Pancreas (tissue), 10 donors: ENCODE measurements around the gene RTN4R. TPM values are rescaled to one million over a fixed set of nuclear protein-coding genes. Genes with fewer than 3 reads are reported as not detected.
A peak's percentile ranks its signal among the peaks of the same experiment; 100 is the strongest.
"Not testable (repeated sequence)": the region's sequence is repeated elsewhere in the genome, so short reads cannot be mapped to it uniquely, and the experiment has no call there.

Experiments used
- ATAC-seq, 4 donors: fragments of 200-7000 bp; cut with Tn5 transposase; one replicate each; pipeline versions ENCODE4 v1.8.0 to v1.9.1; 2020; ENCODE audit warnings: mild to moderate bottlenecking in 4 of 4, moderate library complexity in 4 of 4
- DNase-seq, 6 donors: peaks; one replicate each; pipeline ENCODE4 v3.0.0-alpha.2; 2020
- FAIRE-seq: peaks from 2 replicates; lab custom pipeline; 2012; peaks lifted over from hg19 to GRCh38; lab: Jason Lieb, UNC
- H3K27ac ChIP-seq, 4 donors: fragments of 200-600 bp; sonication (generic); 1 replicate in 3 of 4; 2 replicates in 1 of 4; pipeline versions ENCODE4 v1.5.0 to v1.8.0; 2020
- H3K27me3 ChIP-seq, 4 donors: fragments of 200-600 bp; one replicate each; pipeline ENCODE4 v1.8.0; 2021
- H3K36me3 ChIP-seq, 3 donors: fragments of 200-600 bp; sonication (generic) in 1 of 3; one replicate each; pipeline versions ENCODE4 v1.5.0 to v1.8.0; 2020 to 2021
- H3K4me1 ChIP-seq, 3 donors: fragments of 200-600 bp; one replicate each; pipeline ENCODE4 v1.8.0; 2021
- H3K4me3 ChIP-seq, 4 donors: fragments of 200-600 bp; sonication (generic) in 2 of 4; one replicate each; pipeline versions ENCODE4 v1.5.0 to v1.8.0; 2020 to 2021
- H3K9me3 ChIP-seq, 4 donors: fragments of 200-600 bp; one replicate each; pipeline ENCODE4 v1.8.0; 2021
- CTCF ChIP-seq, 4 donors: fragments of 200-600 bp; sonication (generic) in 3 of 4; IDR thresholded peaks; one replicate each; pipeline versions ENCODE4 v1.5.0 to v1.8.0; 2021; ENCODE audit warnings: antibody characterized with exemption in 4 of 4
- WGBS, 2 donors: extraction: QIAGEN DNeasy Blood & Tissue Kit; methylation state at CpG; one replicate each; pipeline ENCODE4 v1.1.7; 2013; 5-methylcytosine and 5-hydroxymethylcytosine counted together
- intact Hi-C, 3 donors: fragments of 100-400 bp; cut with DNase I; formaldehyde crosslinking; loops; one replicate each; pipeline versions ENCODE4 v1.11.1 to v1.14.2; 2022
- polyA plus RNA-seq, 2 donors: library from polyadenylated mRNA; stranded (reverse); fragments of 200-250 nt; gene quantifications; one replicate each; pipeline ENCODE4 v1.2.3, GENCODE V29; 2013
- total RNA-seq, 6 donors: library from RNA; stranded (reverse); fragmentation: NEBNext Ultra II Directional in 4 of 6; extraction: Animal tissue kit (Norgen Biotek cat#: 25700) in 4 of 6; gene quantifications; one replicate each; pipeline versions ENCODE4 v1.2.1 to v1.2.4, GENCODE V29; 2021 to 2023
- donor health status: healthy with polysubstance abuse.
- donor health status: DM: no; HTN: no; CAD: no; lungs with moderate emphysema.
- donor health status: DM: no; HTN: no; CAD: no.
- donor health status: control.
- donor health status: control.
- donor health status: Bipolar disorder and iron deficiency.
- donor health status: DM: yes; HTN: yes; CAD: no.
- donor health status: DM: no; HTN: no; CAD: no.
- donor health status: DM: no; HTN: no; CAD: no.
- donor health status: DM: yes; HTN: yes; CAD: no.

RTN4R gene
- total and polyA plus RNA-seq, 8 donors = 0.88 to 7.4 (median 1.7) TPM

- DNase-seq (peak in 4 of 6 donors; percentile 47 to 75 (median 60)), ATAC-seq (peak; percentile 55 to 79 (median 75))
- 66 to 83% methylated on average over 17 to 23 of the region's 23 CpGs for WGBS, 2 donors
- FAIRE-seq, H3K4me1 ChIP-seq, H3K27ac ChIP-seq, H3K4me3 ChIP-seq, H3K9me3 ChIP-seq, H3K36me3 ChIP-seq, intact Hi-C loops, H3K27me3 ChIP-seq: not testable (repeated sequence)
- TF ChIP-seq CTCF (IDR thresholded peaks at IDR 0.05) = peak in 1 of 4 donors; percentile 6
Measured at GRCh38 chr22:20270190-20271113, 2.3 kb upstream of the RTN4R start.

GRCh38 chr22:20269673-20270072, 1.6 kb upstream of the RTN4R start:
- FAIRE-seq, H3K27ac ChIP-seq, H3K36me3 ChIP-seq, H3K4me1 ChIP-seq, H3K4me3 ChIP-seq, H3K9me3 ChIP-seq, H3K27me3 ChIP-seq, intact Hi-C loops, ATAC-seq: not testable (repeated sequence)
- DNase-seq = peak in 1 of 6 donors; percentile 55
- WGBS, 2 donors = 90 to 94% methylated on average over 7 to 8 of the region's 8 CpGs

- FAIRE-seq = not testable (repeated sequence)
- 87 to 92% methylated on average over 4 of the region's 4 CpGs for WGBS, 2 donors
Measured at GRCh38 chr22:20269201-20269600, 1.1 kb upstream of the RTN4R start.

GRCh38 chr22:20267441-20268278, 458 bp downstream of the RTN4R start:
- no peaks in the 10 kb centered on the region for H3K27me3 ChIP-seq
- H3K4me1 ChIP-seq = peaks cover 0 to 2% (median 0%) of the 10 kb centered on the region in 3 donors
- no peaks in the 10 kb centered on the region for H3K36me3 ChIP-seq
- intact Hi-C loops = no loop called here
- no peak for TF ChIP-seq CTCF (IDR thresholded peaks at IDR 0.05)
- 0 to 1% methylated on average over 82 to 101 of the region's 101 CpGs for WGBS, 2 donors
- ATAC-seq (peak in 2 of 4 donors; percentile 2 to 6), DNase-seq (peak in 1 of 6 donors; percentile 44), FAIRE-seq (no peak)
- H3K27ac ChIP-seq = no peak overlapping the region
- peak overlapping the region; percentile 10 to 57 (median 46) for H3K4me3 ChIP-seq
- no peaks in the 10 kb centered on the region for H3K9me3 ChIP-seq

More at GRCh38 chr22:20269201-20269600, 1.1 kb upstream of the RTN4R start:
- H3K27ac ChIP-seq, H3K27me3 ChIP-seq, H3K9me3 ChIP-seq, H3K36me3 ChIP-seq, H3K4me1 ChIP-seq, intact Hi-C loops, H3K4me3 ChIP-seq, ATAC-seq, DNase-seq: not testable (repeated sequence)

- intact Hi-C loops = not testable (repeated sequence)
- peak overlapping the region in 3 of 4 donors; percentile 42 to 57 (median 50) for H3K4me3 ChIP-seq
Measured at GRCh38 chr22:20266667-20267440, 1.3 kb downstream of the RTN4R start.

GRCh38 chr22:20265772-20266666, 2.1 kb downstream of the RTN4R start:
- H3K36me3 ChIP-seq, H3K27me3 ChIP-seq, FAIRE-seq, H3K9me3 ChIP-seq, DNase-seq, H3K4me1 ChIP-seq, H3K27ac ChIP-seq, H3K4me3 ChIP-seq, ATAC-seq, intact Hi-C loops: not testable (repeated sequence)
- WGBS, 2 donors = 74% methylated on average over 12 to 15 of the region's 15 CpGs

More at GRCh38 chr22:20266667-20267440, 1.3 kb downstream of the RTN4R start:
- FAIRE-seq, H3K27ac ChIP-seq, H3K4me1 ChIP-seq, ATAC-seq, H3K27me3 ChIP-seq, DNase-seq, H3K9me3 ChIP-seq, H3K36me3 ChIP-seq: not testable (repeated sequence)
- 62 to 65% methylated on average over 28 to 33 of the region's 33 CpGs for WGBS, 2 donors
